Upper lobe of left lung (tissue), 6 donors: ENCODE data around the gene SYT9. TPM values are rescaled to one million over a fixed set of nuclear protein-coding genes. Genes with fewer than 3 reads are reported as not detected.

Source experiments
- ATAC-seq, 2 donors: fragments of 200-7000 bp; cut with Tn5 transposase; one replicate each; pipeline ENCODE4 v1.9.1; 2022; ENCODE audit warnings: mild to moderate bottlenecking in 2 of 2, moderate library complexity in 2 of 2; ENCODE audit not compliant: low FRiP score in 2 of 2
- DNase-seq, 2 donors: peaks; one replicate each; pipeline ENCODE4 v3.0.0-alpha.2; 2019 to 2020
- H3K27ac ChIP-seq, 4 donors: fragments of 200-600 bp; sonication (generic); one replicate each; pipeline ENCODE4 v1.5.1; 2016 to 2019
- H3K27me3 ChIP-seq, 4 donors: fragments of 200-600 bp; sonication (generic); one replicate each; pipeline ENCODE4 v1.5.1; 2017 to 2019
- H3K36me3 ChIP-seq, 4 donors: fragments of 200-600 bp; sonication (generic); one replicate each; pipeline ENCODE4 v1.5.1; 2016 to 2019
- H3K4me1 ChIP-seq, 4 donors: fragments of 200-600 bp; sonication (generic); one replicate each; pipeline ENCODE4 v1.5.1; 2018 to 2019
- H3K4me3 ChIP-seq, 4 donors: fragments of 200-600 bp; sonication (generic); one replicate each; pipeline ENCODE4 v1.5.1; 2017 to 2019; ENCODE audit warnings: mild to moderate bottlenecking in 2 of 4, moderate library complexity in 1 of 4
- H3K9me3 ChIP-seq, 4 donors: fragments of 200-600 bp; sonication (generic); one replicate each; pipeline ENCODE4 v1.5.1; 2018 to 2019
- CTCF ChIP-seq, 6 experiments: fragments of 450-650 bp in 4 of 6; fragments of 200-600 bp in 2 of 6; sonication (generic) in 2 of 6; IDR thresholded peaks; one replicate each; pipeline ENCODE4 v1.5.1; 2016 to 2019; ENCODE audit warnings: antibody characterized with exemption in 6 of 6
- EP300 ChIP-seq, 4 donors: sonication (generic); formaldehyde crosslinking; IDR thresholded peaks; one replicate each; pipeline ENCODE4 v1.5.1; 2017; ENCODE audit warnings: antibody characterized with exemption in 4 of 4, control low read depth in 2 of 4
- POLR2A ChIP-seq, 4 donors: fragments of 450-650 bp; IDR thresholded peaks; one replicate each; pipeline ENCODE4 v1.5.1; 2016 to 2017; ENCODE audit warnings: antibody characterized with exemption in 4 of 4, mild to moderate bottlenecking in 2 of 4
- POLR2AphosphoS5 ChIP-seq, 2 donors: sonication (generic); formaldehyde crosslinking; IDR thresholded peaks; one replicate each; pipeline ENCODE4 v1.5.1; 2017; ENCODE audit warnings: antibody characterized with exemption in 2 of 2
- WGBS, 2 donors: methylation state at CpG; one replicate each; pipeline ENCODE4 v1.1.5; 2017 to 2018; 5-methylcytosine and 5-hydroxymethylcytosine counted together
- total RNA-seq, 6 donors: library from RNA; depleted of rRNA in 4 of 6; stranded (reverse); fragments of >200 nt in 4 of 6; gene quantifications; one replicate each; pipeline versions ENCODE4 v1.1.0 to v1.2.1, GENCODE V29; 2016 to 2021
- donor health status: DM: no; HTN: no; CAD: no; lungs with moderate emphysema.
- donor health status: DM: no; HTN: yes; CAD: no; lungs with severe emphysema.

The SYT9 gene
- total RNA-seq, 6 donors from 2014 or later: 0.27 to 0.30 TPM; not detected in 4

- DNase-seq: no peak
- no peak for ATAC-seq
- no peaks in the 10 kb centered on the region for H3K9me3 ChIP-seq
These were observed 101.4 kb downstream of the SYT9 start for GRCh38 chr11:7353100-7353499.

GRCh38 chr11:7364660-7365059 is 113.0 kb downstream of the SYT9 start:
- no peak for ATAC-seq
- Histone ChIP-seq H3K27ac (no peak overlapping the region), H3K4me3 (no peak overlapping the region), H3K27me3 (no peaks in the 10 kb centered on the region), H3K9me3 (no peaks in the 10 kb centered on the region), H3K36me3 (no peaks in the 10 kb centered on the region), H3K4me1 (no peaks in the 10 kb centered on the region)
- no peak for DNase-seq
- 68 to 75% methylated on average over 1 of the region's 1 CpG for WGBS, 2 donors
- TF ChIP-seq POLR2AphosphoS5 (IDR thresholded peaks at IDR 0.05) (no peak), EP300 (IDR thresholded peaks at IDR 0.05) (no peak), POLR2A (IDR thresholded peaks at IDR 0.05) (no peak), CTCF (IDR thresholded peaks at IDR 0.05) (no peak)

More at GRCh38 chr11:7353100-7353499, 101.4 kb downstream of the SYT9 start:
- Histone ChIP-seq H3K4me3 (no peak overlapping the region), H3K27ac (no peak overlapping the region), H3K4me1 (no peaks in the 10 kb centered on the region), H3K36me3 (no peaks in the 10 kb centered on the region), H3K27me3 (no peaks in the 10 kb centered on the region)
- TF ChIP-seq CTCF (IDR thresholded peaks at IDR 0.05): peak in 2 of 6 experiments; percentile 21 to 28
- no peak for TF ChIP-seq EP300 (IDR thresholded peaks at IDR 0.05)
- no peak for TF ChIP-seq POLR2A (IDR thresholded peaks at IDR 0.05)
- no peak for TF ChIP-seq POLR2AphosphoS5 (IDR thresholded peaks at IDR 0.05)
- 45 to 66% methylated on average over 4 of the region's 4 CpGs for WGBS, 2 donors

GRCh38 chr11:7367803-7368202 is 116.1 kb downstream of the SYT9 start:
- no peak overlapping the region for H3K27ac ChIP-seq
- H3K27me3 ChIP-seq: no peaks in the 10 kb centered on the region
- no peak for TF ChIP-seq POLR2AphosphoS5 (IDR thresholded peaks at IDR 0.05)
- TF ChIP-seq EP300 (IDR thresholded peaks at IDR 0.05): no peak
- TF ChIP-seq POLR2A (IDR thresholded peaks at IDR 0.05): no peak
- TF ChIP-seq CTCF (IDR thresholded peaks at IDR 0.05): no peak
- H3K4me3 ChIP-seq: no peak overlapping the region
- H3K36me3 ChIP-seq: no peaks in the 10 kb centered on the region
- no peaks in the 10 kb centered on the region for H3K4me1 ChIP-seq
- DNase-seq (no peak), ATAC-seq (no peak)
- H3K9me3 ChIP-seq: peaks cover 0 to 9% (median 0%) of the 10 kb centered on the region in 4 donors

GRCh38 chr11:7376386-7376785 is 124.7 kb downstream of the SYT9 start:
- H3K4me3 ChIP-seq: no peak overlapping the region
- no peak for TF ChIP-seq CTCF (IDR thresholded peaks at IDR 0.05)
- TF ChIP-seq POLR2AphosphoS5 (IDR thresholded peaks at IDR 0.05): no peak
- no peak for TF ChIP-seq EP300 (IDR thresholded peaks at IDR 0.05)
- no peak for TF ChIP-seq POLR2A (IDR thresholded peaks at IDR 0.05)
- H3K9me3 ChIP-seq: peaks cover 0 to 9% (median 0%) of the 10 kb centered on the region in 4 donors
- no peak overlapping the region for H3K27ac ChIP-seq
- no peaks in the 10 kb centered on the region for H3K36me3 ChIP-seq
- H3K4me1 ChIP-seq: no peaks in the 10 kb centered on the region
- DNase-seq: no peak
- ATAC-seq: no peak
- 100% methylated on average over 1 of the region's 1 CpG for WGBS, 2 donors
- no peaks in the 10 kb centered on the region for H3K27me3 ChIP-seq

- DNase-seq (no peak), ATAC-seq (peak; percentile 17 to 51)
- Histone ChIP-seq H3K4me1 (no peaks in the 10 kb centered on the region), H3K27me3 (no peaks in the 10 kb centered on the region), H3K4me3 (no peak overlapping the region), H3K36me3 (no peaks in the 10 kb centered on the region), H3K9me3 (no peaks in the 10 kb centered on the region), H3K27ac (no peak overlapping the region)
- no peak for TF ChIP-seq POLR2AphosphoS5 (IDR thresholded peaks at IDR 0.05)
- TF ChIP-seq POLR2A (IDR thresholded peaks at IDR 0.05): no peak
- TF ChIP-seq EP300 (IDR thresholded peaks at IDR 0.05): no peak
- no peak for TF ChIP-seq CTCF (IDR thresholded peaks at IDR 0.05)
- 57 to 63% methylated on average over 2 of the region's 2 CpGs for WGBS, 2 donors
These were observed 130.2 kb downstream of the SYT9 start for GRCh38 chr11:7381937-7382336.
